GM12878 (cell line): Measurements from ENCODE around the gene TMEM50B.

Experiments
- BRCA1 ChIP-seq: IDR thresholded peaks from 2 replicates; pipeline ENCODE4 v1.6.1; 2011; ENCODE audit warnings: low read depth, low read length, improper control_type of control experiment
- EP300 ChIP-seq, 2 experiments: fragments of 150-350 bp in 1 of 2; IDR thresholded peaks; 2 replicates each; pipeline ENCODE4 v1.6.1; 2011 to 2012; ENCODE audit warnings: low read depth in 2 of 2, low read length in 2 of 2, borderline replicate concordance in 1 of 2, improper control_type of control experiment in 1 of 2, inconsistent platforms in 1 of 2; ENCODE audit not compliant: control insufficient read depth in 1 of 2
- NR2C1 ChIP-seq: fragments of 450-650 bp; IDR thresholded peaks from 2 replicates; pipeline ENCODE4 v1.6.1; 2017; ENCODE audit warnings: antibody characterized with exemption, mild to moderate bottlenecking, moderate library complexity
- SIN3A ChIP-seq: IDR thresholded peaks from 2 replicates; pipeline ENCODE4 v1.6.1; 2012; ENCODE audit warnings: low read depth, low read length, improper control_type of control experiment
- SREBF1 ChIP-seq: IDR thresholded peaks from 2 replicates; pipeline ENCODE4 v1.6.1; 2012; ENCODE audit warnings: mild to moderate bottlenecking, low read length
- YY1 ChIP-seq: IDR thresholded peaks from 2 replicates; pipeline ENCODE4 v1.6.1; 2011; ENCODE audit warnings: low read depth, mild to moderate bottlenecking, low read length
- ZNF274 ChIP-seq: IDR thresholded peaks from one replicate; pipeline ENCODE4 v1.8.0; 2011; ENCODE audit not compliant: insufficient read length, insufficient read depth
- TF ChIP-seq, protein P1 (sequence below), 3 experiments: IDR thresholded peaks in 2 of 3; conservative IDR thresholded peaks in 1 of 3; 2 replicates each; pipeline ENCODE4 v1.5.1; 2011; ENCODE audit warnings: low read depth in 3 of 3, low read length in 3 of 3, mild to moderate bottlenecking in 3 of 3, control low read depth in 2 of 3, moderate library complexity in 2 of 3, inconsistent platforms in 1 of 3, mixed read lengths in 1 of 3; ENCODE audit not compliant: control insufficient read depth in 2 of 3, insufficient read depth in 1 of 3; ENCODE audit errors: extremely low read depth in 1 of 3
- TF ChIP-seq, protein P2 (sequence below): fragments of 450-650 bp; IDR thresholded peaks from 2 replicates; pipeline ENCODE4 v1.6.1; 2016; ENCODE audit warnings: mild to moderate bottlenecking

DNA sequence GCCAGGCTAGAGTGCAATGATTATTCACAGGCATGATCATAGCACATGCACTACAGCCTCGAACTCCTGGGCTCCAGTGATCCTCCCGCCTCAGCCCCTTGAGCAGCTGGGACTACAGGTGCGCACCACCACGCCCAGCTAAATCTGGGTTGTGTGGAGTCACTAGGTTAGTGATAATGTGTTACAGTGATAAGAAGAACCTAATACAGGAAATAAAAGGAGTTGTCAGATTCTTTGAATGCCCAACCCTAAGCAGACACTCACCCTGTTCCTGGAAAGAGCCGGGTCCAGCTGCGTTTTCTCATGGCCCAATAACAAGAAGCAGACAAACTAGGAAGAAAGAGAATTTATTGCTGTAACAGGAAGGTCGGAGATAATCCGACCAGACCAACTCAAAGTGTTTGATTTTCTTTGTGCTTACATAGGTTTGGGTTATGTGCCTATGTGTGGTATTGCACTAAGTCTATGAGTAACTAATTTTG lies 67.8 kb downstream of the TMEM50B start:
- TF ChIP-seq BRCA1, result no peak
- TF ChIP-seq, protein P1, sequence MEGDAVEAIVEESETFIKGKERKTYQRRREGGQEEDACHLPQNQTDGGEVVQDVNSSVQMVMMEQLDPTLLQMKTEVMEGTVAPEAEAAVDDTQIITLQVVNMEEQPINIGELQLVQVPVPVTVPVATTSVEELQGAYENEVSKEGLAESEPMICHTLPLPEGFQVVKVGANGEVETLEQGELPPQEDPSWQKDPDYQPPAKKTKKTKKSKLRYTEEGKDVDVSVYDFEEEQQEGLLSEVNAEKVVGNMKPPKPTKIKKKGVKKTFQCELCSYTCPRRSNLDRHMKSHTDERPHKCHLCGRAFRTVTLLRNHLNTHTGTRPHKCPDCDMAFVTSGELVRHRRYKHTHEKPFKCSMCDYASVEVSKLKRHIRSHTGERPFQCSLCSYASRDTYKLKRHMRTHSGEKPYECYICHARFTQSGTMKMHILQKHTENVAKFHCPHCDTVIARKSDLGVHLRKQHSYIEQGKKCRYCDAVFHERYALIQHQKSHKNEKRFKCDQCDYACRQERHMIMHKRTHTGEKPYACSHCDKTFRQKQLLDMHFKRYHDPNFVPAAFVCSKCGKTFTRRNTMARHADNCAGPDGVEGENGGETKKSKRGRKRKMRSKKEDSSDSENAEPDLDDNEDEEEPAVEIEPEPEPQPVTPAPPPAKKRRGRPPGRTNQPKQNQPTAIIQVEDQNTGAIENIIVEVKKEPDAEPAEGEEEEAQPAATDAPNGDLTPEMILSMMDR (IDR thresholded peaks at IDR 0.05 in 2 of 3, conservative IDR thresholded peaks at IDR 0.05 in 1 of 3; ENCODE audit: control insufficient read depth in 2 of 3, extremely low read depth in 1 of 3, insufficient read depth in 1 of 3, low read depth in 3 of 3, low read length in 3 of 3), result no peak
- TF ChIP-seq SIN3A, result no peak
- TF ChIP-seq YY1, result no peak
- TF ChIP-seq EP300 (IDR thresholded peaks at IDR 0.05; ENCODE audit: borderline replicate concordance in 1 of 2, control insufficient read depth in 1 of 2, low read depth in 2 of 2, low read length in 2 of 2), result no peak
- no peak for TF ChIP-seq NR2C1
- TF ChIP-seq SREBF1, result no peak
- TF ChIP-seq, protein P2, sequence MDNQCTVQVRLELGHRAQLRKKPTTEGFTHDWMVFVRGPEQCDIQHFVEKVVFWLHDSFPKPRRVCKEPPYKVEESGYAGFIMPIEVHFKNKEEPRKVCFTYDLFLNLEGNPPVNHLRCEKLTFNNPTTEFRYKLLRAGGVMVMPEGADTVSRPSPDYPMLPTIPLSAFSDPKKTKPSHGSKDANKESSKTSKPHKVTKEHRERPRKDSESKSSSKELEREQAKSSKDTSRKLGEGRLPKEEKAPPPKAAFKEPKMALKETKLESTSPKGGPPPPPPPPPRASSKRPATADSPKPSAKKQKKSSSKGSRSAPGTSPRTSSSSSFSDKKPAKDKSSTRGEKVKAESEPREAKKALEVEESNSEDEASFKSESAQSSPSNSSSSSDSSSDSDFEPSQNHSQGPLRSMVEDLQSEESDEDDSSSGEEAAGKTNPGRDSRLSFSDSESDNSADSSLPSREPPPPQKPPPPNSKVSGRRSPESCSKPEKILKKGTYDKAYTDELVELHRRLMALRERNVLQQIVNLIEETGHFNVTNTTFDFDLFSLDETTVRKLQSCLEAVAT, result no peak
- TF ChIP-seq ZNF274, result no peak
